ENCODE measurements around the gene ITPA. TPM values are rescaled to one million over a fixed set of nuclear protein-coding genes. Genes with fewer than 3 reads are reported as not detected.

ITPA gene
- total and polyA plus RNA-seq, 2 of the 13 experiments (the other 11 are each of a cell fraction or from before 2014, with no cell fraction given) = 60.1 to 103 TPM

- TF ChIP-seq ZNF687 (CRISPR knock-in tag; IDR thresholded peaks at IDR 0.05) = no peak
- TF ChIP-seq ZNF138 (CRISPR knock-in tag; IDR thresholded peaks at IDR 0.05; ENCODE audit: low read depth) = 0 out of 2 replicates have a peak, but pooled peaks have one; percentile 38
- no peak; the same call in 1 of the 2 replicates for TF ChIP-seq RFXANK (CRISPR knock-in tag; IDR thresholded peaks at IDR 0.05)
- peak; percentile 46; the same call in 1 of the 2 replicates for TF ChIP-seq CBX5 (CRISPR knock-in tag; IDR thresholded peaks at IDR 0.05; ENCODE audit: borderline replicate concordance)
- no peak for TF ChIP-seq ZNF263 (CRISPR knock-in tag; IDR thresholded peaks at IDR 0.05)
- peak; percentile 73 for TF ChIP-seq ZNF616 (CRISPR knock-in tag; IDR thresholded peaks at IDR 0.05; ENCODE audit: low read depth)
- TF ChIP-seq SMARCE1 (IDR thresholded peaks at IDR 0.05; ENCODE audit: borderline replicate concordance) = no peak
- TF ChIP-seq HES4 (CRISPR knock-in tag; IDR thresholded peaks at IDR 0.05; ENCODE audit: borderline replicate concordance) = no peak
- TF ChIP-seq HNF1A (IDR thresholded peaks at IDR 0.05; ENCODE audit: low read depth) = no peak
- peak; percentile 21 for TF ChIP-seq HNF1A (CRISPR knock-in tag; IDR thresholded peaks at IDR 0.05; ENCODE audit: borderline replicate concordance)
- no peak for TF ChIP-seq ZNF350 (CRISPR knock-in tag; IDR thresholded peaks at IDR 0.05; ENCODE audit: borderline replicate concordance, low read depth)
- TF ChIP-seq ZNF430 (CRISPR knock-in tag; IDR thresholded peaks at IDR 0.05) = 0 out of 2 replicates have a peak, but pooled peaks have one; percentile 36
- TF ChIP-seq ZNF83 (CRISPR knock-in tag; IDR thresholded peaks at IDR 0.05; ENCODE audit: borderline replicate concordance) = no peak
- peak; percentile 66 for TF ChIP-seq KDM2A (CRISPR knock-in tag; IDR thresholded peaks at IDR 0.05; ENCODE audit: borderline replicate concordance, low read depth)
- 0 out of 2 replicates have a peak, but pooled peaks have one; percentile 1 for TF ChIP-seq ZGPAT (CRISPR knock-in tag; IDR thresholded peaks at IDR 0.05)
- TF ChIP-seq CBFB (CRISPR knock-in tag; IDR thresholded peaks at IDR 0.05) = no peak
- TF ChIP-seq CENPT (CRISPR knock-in tag; IDR thresholded peaks at IDR 0.05; ENCODE audit: low read depth) = peak; percentile 76; the same call in 1 of the 2 replicates
- no peak for TF ChIP-seq FOXO1 (CRISPR knock-in tag; IDR thresholded peaks at IDR 0.05)
Observed at GRCh38 chr20:3172933-3173609, 36.2 kb upstream of the ITPA start, which contains the start of gene LZTS3 (continued).

Data from HepG2 (cell line).